Thyroid gland (tissue), 4 donors: ENCODE data around the gene SRSF2. TPM values are rescaled to one million over a fixed set of nuclear protein-coding genes. Genes with fewer than 3 reads are reported as not detected.

Source experiments
- DNase-seq, 2 donors: peaks; one replicate each; pipeline ENCODE4 v3.0.0-alpha.2; 2019
- H3K27ac ChIP-seq, 3 donors: fragments of 200-600 bp; sonication (generic); 1 replicate in 2 of 3; 2 replicates in 1 of 3; pipeline ENCODE4 v1.5.1; 2016 to 2019; ENCODE audit warnings: mild to moderate bottlenecking in 1 of 3, moderate library complexity in 1 of 3
- H3K27me3 ChIP-seq: fragments of 200-600 bp; sonication (generic); one replicate; pipeline ENCODE4 v1.5.1; 2019
- H3K36me3 ChIP-seq, 2 donors: fragments of 200-600 bp; sonication (generic); one replicate each; pipeline ENCODE4 v1.5.1; 2016 to 2019
- H3K4me1 ChIP-seq, 2 donors: fragments of 200-600 bp; sonication (generic); one replicate each; pipeline ENCODE4 v1.5.1; 2017 to 2019
- H3K4me3 ChIP-seq, 3 donors: fragments of 200-600 bp; sonication (generic); replicated peaks in 1 of 3; 1 replicate in 2 of 3; 2 replicates in 1 of 3; pipeline ENCODE4 v1.5.1; 2016; ENCODE audit warnings: mild to moderate bottlenecking in 1 of 3
- H3K9me3 ChIP-seq: fragments of 200-600 bp; sonication (generic); one replicate; pipeline ENCODE4 v1.5.1; 2017
- CTCF ChIP-seq, 6 experiments: fragments of 200-600 bp in 3 of 6; fragments of 450-650 bp in 3 of 6; sonication (generic) in 3 of 6; IDR thresholded peaks; one replicate each; pipeline ENCODE4 v1.5.1; 2016 to 2019; ENCODE audit warnings: antibody characterized with exemption in 6 of 6, mild to moderate bottlenecking in 2 of 6, inconsistent platforms in 1 of 6, moderate library complexity in 1 of 6
- POLR2A ChIP-seq, 2 donors: fragments of 450-650 bp; IDR thresholded peaks; one replicate each; pipeline ENCODE4 v1.6.1; 2017; ENCODE audit warnings: antibody characterized with exemption in 2 of 2, mild to moderate bottlenecking in 2 of 2, moderate library complexity in 1 of 2
- WGBS, 2 donors: methylation state at CpG; one replicate each; pipeline ENCODE4 v1.1.5; 2017; 5-methylcytosine and 5-hydroxymethylcytosine counted together
- intact Hi-C: fragments of 100-400 bp; cut with DNase I; formaldehyde crosslinking; loops from one replicate; pipeline ENCODE4 v1.15.1; 2023
- total RNA-seq, 4 donors: library from RNA; depleted of rRNA; stranded (reverse); fragments of >200 nt; gene quantifications; one replicate each; pipeline ENCODE4 v1.2.3, GENCODE V29; 2016

SRSF2 gene
- total RNA-seq, 4 donors from 2014 or later, result 269 to 614 (median 400) TPM

- WGBS, 2 donors, result 33 to 34% methylated on average over 18 of the region's 18 CpGs
- intact Hi-C loops, result no loop called here
- TF ChIP-seq POLR2A (IDR thresholded peaks at IDR 0.05) (peak in 1 of 2 donors; percentile 30), CTCF (IDR thresholded peaks at IDR 0.05) (no peak)
Measured at GRCh38 chr17:76727745-76728456, 9.2 kb downstream of the SRSF2 start.

GRCh38 chr17:76726776-76727718 lies 10.1 kb downstream of the SRSF2 start, which contains the start of gene METTL23:
Gene METTL23 (plus strand): TSS chr17:76726839. CDS start chr17:76729711, 2,872 bp downstream.
- TF ChIP-seq CTCF (IDR thresholded peaks at IDR 0.05) (peak in 5 of 6 experiments; percentile 61 to 80 (median 68)), POLR2A (IDR thresholded peaks at IDR 0.05) (peak; percentile 62 to 75)
- intact Hi-C loops, result no loop called here
- H3K9me3 ChIP-seq, result no peaks in the 10 kb centered on the region
- peak within 1 kb of the TSS; percentile 94 to 100 (median 100) for H3K27ac ChIP-seq
- H3K4me3 ChIP-seq, result peak within 1 kb of the TSS; percentile 68 to 96 (median 86)
- H3K4me1 ChIP-seq, result peaks cover 17 to 47% of the 10 kb centered on the region in 2 donors
- WGBS, 2 donors, result 2 to 5% methylated on average over 8 to 31 of the region's 71 CpGs
- peak; percentile 85 to 87 for DNase-seq
- H3K36me3 ChIP-seq, result peaks cover 23 to 29% of the 10 kb centered on the region in 2 donors
- H3K27me3 ChIP-seq, result no peaks in the 10 kb centered on the region

More at GRCh38 chr17:76727745-76728456, 9.2 kb downstream of the SRSF2 start:
- Histone ChIP-seq H3K4me3 (peak overlapping the region in 2 of 3 donors; percentile 68 to 86), H3K27ac (peak overlapping the region; percentile 94 to 100 (median 100)), H3K27me3 (no peaks in the 10 kb centered on the region), H3K9me3 (no peaks in the 10 kb centered on the region), H3K4me1 (peaks cover 17 to 55% of the 10 kb centered on the region in 2 donors), H3K36me3 (peaks cover 20 to 24% of the 10 kb centered on the region in 2 donors)
- DNase-seq, result peak; percentile 63 to 66

GRCh38 chr17:76726231-76726775 lies 10.8 kb downstream of the SRSF2 start, which contains the start of gene JMJD6:
Gene JMJD6 (minus strand): TSS chr17:76726606. CDS start chr17:76726475, 131 bp downstream.
- Histone ChIP-seq H3K27ac (peak within 1 kb of the TSS; percentile 94 to 100 (median 100)), H3K9me3 (no peaks in the 10 kb centered on the region), H3K27me3 (no peaks in the 10 kb centered on the region), H3K4me1 (peaks cover 17 to 44% of the 10 kb centered on the region in 2 donors), H3K4me3 (peak within 1 kb of the TSS; percentile 68 to 96 (median 86)), H3K36me3 (peaks cover 30 to 36% of the 10 kb centered on the region in 2 donors)
- TF ChIP-seq POLR2A (IDR thresholded peaks at IDR 0.05) (peak; percentile 81 to 95), CTCF (IDR thresholded peaks at IDR 0.05) (no peak)
- DNase-seq, result peak; percentile 97 to 98
- 0% methylated on average over 4 to 8 of the region's 60 CpGs for WGBS, 2 donors
- intact Hi-C loops, result no loop called here

DNA sequence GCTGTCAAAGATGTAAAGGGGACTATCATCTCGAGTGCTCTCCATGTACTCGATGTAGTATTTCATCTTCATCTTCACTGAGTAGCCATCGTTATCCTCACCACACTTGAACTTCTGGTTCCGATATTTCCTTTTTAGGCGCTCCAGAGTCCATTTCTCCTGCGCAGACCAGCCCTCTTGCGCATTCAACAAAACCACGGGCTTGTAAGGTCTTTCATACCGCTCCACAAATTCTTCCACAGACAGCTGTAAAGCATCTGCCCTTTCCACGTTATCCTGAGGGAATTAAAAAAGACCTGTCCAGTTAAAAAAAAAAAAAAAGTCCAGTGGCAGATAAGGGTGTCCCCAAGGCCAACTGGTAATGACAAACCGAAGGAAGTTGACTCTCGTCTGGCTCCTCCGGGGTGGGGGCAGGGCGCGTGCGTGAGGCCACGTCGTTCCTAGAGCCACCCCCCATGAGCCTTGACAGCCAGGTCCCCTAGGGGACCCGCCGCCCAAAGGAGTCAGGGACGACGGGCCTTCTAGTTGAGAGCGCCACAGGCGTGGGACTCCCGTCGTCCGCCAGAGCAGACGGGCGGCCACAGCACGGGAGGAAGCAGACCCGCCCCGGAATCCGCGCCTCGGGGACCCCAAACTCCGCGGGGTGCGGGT lies 11.4 kb downstream of the SRSF2 start:
- intact Hi-C loops, result no loop called here
- DNase-seq, result peak; percentile 75 to 78
- Histone ChIP-seq H3K4me3 (peak overlapping the region; percentile 61 to 86 (median 68)), H3K4me1 (peaks cover 17 to 44% of the 10 kb centered on the region in 2 donors), H3K27me3 (no peaks in the 10 kb centered on the region), H3K27ac (peak overlapping the region; percentile 90 to 100 (median 100)), H3K9me3 (no peaks in the 10 kb centered on the region), H3K36me3 (peaks cover 36 to 42% of the 10 kb centered on the region in 2 donors)
- 12 to 15% methylated on average over 21 to 23 of the region's 38 CpGs for WGBS, 2 donors
- TF ChIP-seq POLR2A (IDR thresholded peaks at IDR 0.05) (no peak), CTCF (IDR thresholded peaks at IDR 0.05) (no peak)
